ENCODE measurements around the gene GGCX.

Gene GGCX

GRCh38 chr2:85558160-85558559 lies 3.1 kb downstream of the GGCX start:
- TF ChIP-seq CTCF (IDR thresholded peaks at IDR 0.05; ENCODE audit: low read depth, low read length): no peak
- Histone ChIP-seq H3K9me3 (no peaks in the 10 kb centered on the region), H3K4me1 (no peaks in the 10 kb centered on the region), H3K27me3 (no peaks in the 10 kb centered on the region), H3K4me3 (ENCODE audit: low read depth, low read length) (no peak overlapping the region), H3K36me3 (no peaks in the 10 kb centered on the region; the same call in 1 of the 2 replicates)
- no peak for DNase-seq

- Histone ChIP-seq H3K36me3 (no peaks in the 10 kb centered on the region; the same call in 1 of the 2 replicates), H3K27me3 (no peaks in the 10 kb centered on the region), H3K9me3 (no peaks in the 10 kb centered on the region), H3K4me3 (ENCODE audit: low read depth, low read length) (no peak overlapping the region), H3K4me1 (no peaks in the 10 kb centered on the region)
- no peak for TF ChIP-seq CTCF (IDR thresholded peaks at IDR 0.05; ENCODE audit: low read depth, low read length)
- no peak for DNase-seq
Observed at GRCh38 chr2:85557130-85557529, 4.2 kb downstream of the GGCX start.

GRCh38 chr2:85554980-85555612 lies 6.2 kb downstream of the GGCX start:
- Histone ChIP-seq H3K9me3 (no peaks in the 10 kb centered on the region), H3K4me3 (ENCODE audit: low read depth, low read length) (no peak overlapping the region), H3K4me1 (no peaks in the 10 kb centered on the region), H3K36me3 (no peaks in the 10 kb centered on the region; the same call in 1 of the 2 replicates), H3K27me3 (no peaks in the 10 kb centered on the region)
- DNase-seq: no peak
- TF ChIP-seq CTCF (IDR thresholded peaks at IDR 0.05; ENCODE audit: low read depth, low read length): no peak

GRCh38 chr2:85553184-85553583 lies 8.1 kb downstream of the GGCX start:
- TF ChIP-seq CTCF (IDR thresholded peaks at IDR 0.05; ENCODE audit: low read depth, low read length): no peak
- H3K9me3 ChIP-seq: no peaks in the 10 kb centered on the region
- H3K27me3 ChIP-seq: no peaks in the 10 kb centered on the region
- H3K4me1 ChIP-seq: no peaks in the 10 kb centered on the region
- H3K36me3 ChIP-seq: no peaks in the 10 kb centered on the region; the same call in 1 of the 2 replicates
- no peak overlapping the region for H3K4me3 ChIP-seq (ENCODE audit: low read depth, low read length)
- no peak for DNase-seq

GRCh38 chr2:85551698-85552678 lies 9.3 kb downstream of the GGCX start:
- Histone ChIP-seq H3K36me3 (no peaks in the 10 kb centered on the region; the same call in 1 of the 2 replicates), H3K27me3 (no peaks in the 10 kb centered on the region), H3K4me1 (no peaks in the 10 kb centered on the region), H3K4me3 (ENCODE audit: low read depth, low read length) (no peak overlapping the region), H3K9me3 (no peaks in the 10 kb centered on the region)
- TF ChIP-seq CTCF (IDR thresholded peaks at IDR 0.05; ENCODE audit: low read depth, low read length): peak; percentile 73
- DNase-seq: peak; percentile 68

All from BE2C (cell line).